Measurements from ENCODE around the gene IL25. TPM values are rescaled to one million over a fixed set of nuclear protein-coding genes. Genes with fewer than 3 reads are reported as not detected.
A peak's percentile ranks its signal among the peaks of the same experiment; 100 is the strongest.

IL25 gene
- total and polyA plus RNA-seq, 2 of the 8 experiments (the other 6 are each of a cell fraction or from before 2014, with no cell fraction given): not detected

- Histone ChIP-seq H3K4me3 (ENCODE audit: extremely low read depth in 1 of 4, insufficient read depth in 2 of 4, low read depth in 3 of 4, low read length in 4 of 4) (no peak overlapping the region), H2AFZ (ENCODE audit: low read length) (no peak overlapping the region), H2BK15ac (ENCODE audit: low read length) (no peak overlapping the region), H2BK12ac (ENCODE audit: low read depth, low read length) (peak overlapping the region; percentile 39; the same call in 1 of the 2 replicates), H3K27ac (ENCODE audit: low read depth, low read length) (no peak overlapping the region), H2BK5ac (ENCODE audit: low read depth, low read length) (no peak overlapping the region), H3K14ac (ENCODE audit: insufficient read length) (no peak overlapping the region), H3K18ac (ENCODE audit: extremely low read depth, low read length) (no peak overlapping the region), H3K9me3 (ENCODE audit: insufficient read depth in 2 of 2, low read depth in 1 of 2, low read length in 1 of 2) (peaks cover 2% of the 10 kb centered on the region in 2 experiments; a peak in 1 of 4 replicates), H4K20me1 (replicated peaks in 1 of 2; ENCODE audit: control insufficient read depth in 1 of 2, insufficient read depth in 2 of 2, low read length in 2 of 2) (no peaks in the 10 kb centered on the region), H4K91ac (replicated peaks; ENCODE audit: insufficient read length, low read length) (no peak overlapping the region), H3K9ac (replicated peaks in 1 of 4; ENCODE audit: extremely low read depth in 1 of 4, low read depth in 3 of 4, low read length in 3 of 4) (no peak overlapping the region), H2BK20ac (ENCODE audit: low read length) (no peak overlapping the region), H3K4me2 (ENCODE audit: insufficient read depth in 1 of 2, low read depth in 2 of 2, low read length in 2 of 2) (no peak overlapping the region; a peak in 1 of 4 replicates), H2AK5ac (ENCODE audit: low read depth, low read length) (no peak overlapping the region), H3K79me1 (ENCODE audit: low read depth, low read length) (no peaks in the 10 kb centered on the region), H2BK120ac (replicated peaks; ENCODE audit: low read depth, low read length) (no peak overlapping the region), H3K56ac (replicated peaks; ENCODE audit: insufficient read length, low read depth, low read length) (no peak overlapping the region), H3K23ac (ENCODE audit: insufficient read length) (no peak overlapping the region), H3K27me3 (replicated peaks in 1 of 4; ENCODE audit: control insufficient read depth in 3 of 4, extremely low read depth in 1 of 4, insufficient read depth in 3 of 4, low read length in 3 of 4) (peaks cover 0 to 4% (median 2%) of the 10 kb centered on the region in 4 experiments; a peak in 3 of 7 replicates), H4K5ac (ENCODE audit: insufficient read length, low read depth, low read length) (no peak overlapping the region), H3K23me2 (ENCODE audit: low read depth, low read length) (no peaks in the 10 kb centered on the region), H3K4ac (replicated peaks; ENCODE audit: insufficient read length, low read depth, low read length) (no peak overlapping the region), H3K36me3 (ENCODE audit: control insufficient read depth in 2 of 4, insufficient read depth in 4 of 4, low read length in 3 of 4) (no peaks in the 10 kb centered on the region), H3K4me1 (replicated peaks in 1 of 4; ENCODE audit: control insufficient read depth in 3 of 4, insufficient read depth in 4 of 4, low read length in 3 of 4) (peaks cover 0 to 4% (median 1%) of the 10 kb centered on the region in 4 experiments; a peak in 3 of 7 replicates), H4K8ac (ENCODE audit: extremely low read depth, insufficient read depth, low read length) (0 out of 2 replicates have a peak overlapping the region, but pooled peaks have one; percentile 84), H3K79me2 (ENCODE audit: control insufficient read depth in 1 of 2, insufficient read depth in 2 of 2, low read length in 2 of 2) (no peaks in the 10 kb centered on the region)
- FAIRE-seq: no peak
- ChIA-PET CTCF (ENCODE audit: partially characterized antibody) (interaction anchor here (0.7 to 5.9 kb wide), 34 partner anchors 8 to 291 kb away, joined by 3 to 69 read pairs (median 4); partner anchors contain the start of genes BCL2L2, CMTM5 and EFS), POLR2A (ENCODE audit: partially characterized antibody) (interaction anchor here (0.9 to 3.7 kb wide), 10 partner anchors 8 to 363 kb away, joined by 3 to 25 read pairs (median 4); partner anchors contain the start of genes BCL2L2, EFS and PABPN1)
- TF ChIP-seq TAF7 (optimal IDR thresholded peaks at IDR 0.05; ENCODE audit: borderline replicate concordance, low read depth, low read length) (no peak), CTCF (IDR thresholded peaks at IDR 0.05; ENCODE audit: control extremely low read depth in 1 of 3, insufficient read depth in 1 of 3, low read depth in 1 of 3, low read length in 3 of 3) (peak in 2 of 3 experiments; percentile 22 to 33; a peak in 2 of 4 replicates)
- no peak for DNase-seq (ENCODE audit: low read depth in 1 of 2, low spot score in 2 of 2)
- 70% methylated on average over 13 of the region's 13 CpGs; no CpG with 5 or more reads in 1 of the 2 experiments for WGBS, 2 experiments (ENCODE audit: extremely low coverage in 1 of 2, insufficient coverage in 1 of 2, insufficient read length in 1 of 2, insufficient replicate concordance in 2 of 2, low coverage in 1 of 2, low lambda C conversion rate in 2 of 2, missing lambda C conversion rate in 1 of 2)
Observed at GRCh38 chr14:23345987-23346692, 26.5 kb upstream of the IL25 start.

All from H1 (cell line).